ENCODE results near the gene TRIM15.

The TRIM15 gene

GRCh38 chr6:30147096-30147495 is 16.2 kb upstream of the TRIM15 start:
- no peak for DNase-seq

DNA sequence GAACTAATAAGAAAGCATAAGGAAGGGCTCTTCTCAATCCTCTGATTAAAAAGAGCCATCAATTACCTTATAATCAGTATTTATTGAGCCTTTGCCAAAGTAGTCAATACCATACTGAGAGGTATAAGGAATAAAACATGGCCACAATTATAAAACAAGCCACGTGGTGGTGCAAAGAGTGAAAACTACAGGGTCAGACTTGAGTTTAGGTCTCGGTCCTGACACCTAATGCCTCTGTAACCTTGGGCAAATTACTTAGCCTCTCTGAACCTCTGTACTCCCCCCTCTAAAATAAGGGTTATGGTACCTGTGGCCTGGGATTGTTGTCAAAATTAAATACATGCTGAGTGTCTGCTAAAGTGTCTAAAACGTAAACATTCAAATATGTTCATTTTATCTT is 14.1 kb upstream of the TRIM15 start:
- no peak for DNase-seq

DNA sequence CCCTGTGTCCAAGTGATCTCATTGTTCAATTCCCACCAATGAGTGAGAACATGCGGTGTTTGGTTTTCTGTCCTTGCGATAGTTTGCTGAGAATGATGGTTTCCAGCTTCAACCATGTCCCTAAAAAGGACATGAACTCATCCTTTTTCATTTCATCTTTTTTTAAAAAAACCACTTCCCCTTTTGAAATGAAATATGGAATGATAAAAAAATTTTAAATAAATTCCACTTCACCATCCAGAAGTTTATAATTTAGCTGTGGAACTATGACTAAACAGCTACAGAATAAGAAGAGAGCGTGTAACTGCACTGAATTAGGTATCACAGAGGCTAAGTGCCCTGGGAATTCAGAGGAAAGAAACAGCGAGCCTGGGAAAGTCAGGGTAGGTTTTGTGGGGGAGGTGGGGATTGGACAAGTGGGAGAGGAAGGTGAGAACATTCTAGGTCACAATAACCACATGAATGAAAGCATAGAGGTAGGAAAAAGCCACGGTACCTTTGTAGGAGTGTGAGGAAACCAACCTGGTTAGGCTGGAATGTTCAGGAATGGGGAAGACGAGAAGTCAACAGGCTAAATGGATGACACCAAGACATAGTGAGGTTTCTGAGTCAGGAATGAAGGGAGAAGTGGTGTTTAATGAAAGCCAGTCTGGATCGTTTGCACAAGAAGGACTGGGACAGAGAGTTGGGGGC is 13.3 kb upstream of the TRIM15 start:
- no peak for DNase-seq

GRCh38 chr6:30150671-30151395 is 12.5 kb upstream of the TRIM15 start:
- no peak for DNase-seq

DNA sequence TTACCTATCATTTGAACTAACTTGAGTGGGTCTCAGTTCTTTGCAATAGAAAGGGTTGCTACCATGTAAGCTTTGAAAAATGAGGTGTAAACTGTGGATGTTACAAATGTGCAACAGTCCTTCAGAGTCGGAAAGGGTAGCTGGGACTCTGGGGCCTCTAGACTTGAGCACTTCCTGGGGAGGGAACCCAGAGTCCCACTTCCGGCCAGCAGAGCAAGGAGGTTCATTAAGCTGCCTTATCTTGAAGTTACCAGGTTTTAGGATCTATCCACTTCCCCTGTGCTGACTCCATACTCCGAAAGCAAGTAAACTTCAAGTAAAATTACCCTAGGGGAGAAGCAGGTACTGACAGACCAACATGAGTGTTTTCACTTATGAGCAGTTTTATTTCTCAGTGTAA is 11.8 kb upstream of the TRIM15 start:
- no peak for DNase-seq

GRCh38 chr6:30152016-30152673 is 11.2 kb upstream of the TRIM15 start:
- DNase-seq = no peak

- no peak for DNase-seq
These were observed 10.3 kb upstream of the TRIM15 start for GRCh38 chr6:30152910-30153610.

DNA sequence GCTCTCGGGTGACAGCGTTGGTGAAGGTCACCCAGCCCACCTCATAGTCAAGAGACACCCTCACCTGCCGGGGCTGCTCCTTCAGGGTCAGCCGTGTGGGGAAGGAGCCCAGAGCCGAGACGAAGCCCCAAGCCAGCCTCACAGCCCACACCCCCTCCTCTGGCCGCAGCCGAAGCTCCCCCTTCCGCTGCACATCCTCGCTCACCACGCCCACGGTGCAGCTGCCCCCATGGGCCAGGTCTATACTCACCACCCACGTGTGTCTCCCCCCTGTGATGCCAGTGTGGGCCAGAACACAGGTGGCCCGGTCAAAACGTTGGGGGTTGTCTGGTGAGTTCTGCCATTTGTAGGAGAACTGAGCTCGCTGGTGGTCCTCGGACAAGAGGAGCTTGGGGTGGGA is 9.3 kb upstream of the TRIM15 start:
- no peak for DNase-seq

DNA sequence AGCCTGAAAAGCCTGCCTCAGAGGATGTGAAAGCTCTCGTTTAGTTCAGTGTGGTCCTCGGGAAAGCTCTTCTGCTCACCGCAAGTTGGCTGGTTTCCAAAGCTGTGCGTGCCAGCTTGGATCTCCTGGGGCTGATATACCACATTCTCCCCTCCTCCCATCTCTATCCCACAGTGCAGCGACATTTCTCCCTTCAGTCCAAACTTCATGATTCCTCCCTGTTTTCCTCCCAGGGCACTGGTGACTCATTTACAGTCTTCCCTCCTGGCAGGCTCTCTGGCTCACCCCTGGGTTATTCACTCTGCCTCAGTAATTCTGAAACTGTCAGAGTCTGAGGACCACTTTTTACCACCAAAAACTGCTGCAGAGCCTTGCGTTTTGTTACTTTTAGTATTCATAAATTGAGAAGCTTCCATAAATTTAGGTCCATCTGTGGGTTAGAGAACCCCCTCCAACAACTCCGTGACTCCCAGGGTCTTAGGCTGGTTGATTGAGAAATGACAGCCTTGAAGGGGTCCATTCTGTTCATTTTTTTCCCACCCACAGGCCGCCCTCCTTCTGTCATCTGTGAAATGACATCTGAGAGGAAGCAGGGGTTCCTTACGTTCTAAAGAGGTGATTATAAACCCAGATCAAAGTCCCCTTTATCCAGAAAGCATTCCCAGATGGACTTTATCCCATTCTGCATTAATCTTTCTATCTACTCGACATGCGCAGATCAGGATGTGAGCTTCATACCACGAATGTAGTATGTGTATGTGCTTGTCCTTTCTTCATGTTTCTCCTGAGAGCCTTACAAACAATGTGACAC is 8.4 kb upstream of the TRIM15 start:
- no peak for DNase-seq

DNA sequence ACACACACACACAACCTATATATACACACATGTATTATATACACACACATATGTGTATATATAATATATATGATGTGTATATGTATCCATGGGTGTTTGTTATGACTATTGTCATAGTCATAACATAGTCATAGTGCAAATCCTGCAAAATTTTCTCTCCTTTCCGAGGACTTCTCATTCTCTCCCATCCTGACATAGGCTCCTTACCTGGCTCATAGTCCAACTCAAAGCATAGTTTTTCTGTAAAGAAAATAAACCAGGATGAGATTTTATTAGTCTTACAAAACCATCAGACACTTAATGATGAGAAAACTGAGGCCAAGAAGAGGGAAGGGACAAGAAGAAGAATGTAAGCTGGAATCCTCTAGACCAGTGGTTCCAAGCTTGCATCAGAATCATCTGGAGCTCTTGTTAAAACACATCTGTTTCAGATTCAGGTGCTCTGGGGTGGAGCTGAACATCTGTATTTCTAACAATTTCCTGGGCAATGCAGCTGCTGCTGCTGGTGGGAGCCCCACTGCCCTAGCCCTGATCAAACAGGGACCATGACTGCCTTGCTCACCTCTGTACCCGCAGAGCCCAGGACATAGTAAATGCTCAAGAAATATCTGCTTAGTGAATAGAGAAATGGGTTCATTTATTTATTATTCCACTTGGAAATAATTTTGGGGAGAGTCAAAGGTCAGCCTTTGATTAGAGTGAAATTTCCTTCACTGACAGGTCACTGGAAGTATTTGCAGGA is 7.7 kb upstream of the TRIM15 start:
- DNase-seq = no peak

GRCh38 chr6:30156262-30156599 is 7.1 kb upstream of the TRIM15 start:
- DNase-seq = no peak

- no peak for DNase-seq
These were observed 6.6 kb upstream of the TRIM15 start for GRCh38 chr6:30156774-30157173.

GRCh38 chr6:30157581-30157980 is 5.8 kb upstream of the TRIM15 start:
- DNase-seq = no peak

- DNase-seq = no peak
These were observed 5.3 kb upstream of the TRIM15 start for GRCh38 chr6:30157999-30158398.

- no peak for DNase-seq
These were observed 4.8 kb upstream of the TRIM15 start for GRCh38 chr6:30158475-30159040.

DNA sequence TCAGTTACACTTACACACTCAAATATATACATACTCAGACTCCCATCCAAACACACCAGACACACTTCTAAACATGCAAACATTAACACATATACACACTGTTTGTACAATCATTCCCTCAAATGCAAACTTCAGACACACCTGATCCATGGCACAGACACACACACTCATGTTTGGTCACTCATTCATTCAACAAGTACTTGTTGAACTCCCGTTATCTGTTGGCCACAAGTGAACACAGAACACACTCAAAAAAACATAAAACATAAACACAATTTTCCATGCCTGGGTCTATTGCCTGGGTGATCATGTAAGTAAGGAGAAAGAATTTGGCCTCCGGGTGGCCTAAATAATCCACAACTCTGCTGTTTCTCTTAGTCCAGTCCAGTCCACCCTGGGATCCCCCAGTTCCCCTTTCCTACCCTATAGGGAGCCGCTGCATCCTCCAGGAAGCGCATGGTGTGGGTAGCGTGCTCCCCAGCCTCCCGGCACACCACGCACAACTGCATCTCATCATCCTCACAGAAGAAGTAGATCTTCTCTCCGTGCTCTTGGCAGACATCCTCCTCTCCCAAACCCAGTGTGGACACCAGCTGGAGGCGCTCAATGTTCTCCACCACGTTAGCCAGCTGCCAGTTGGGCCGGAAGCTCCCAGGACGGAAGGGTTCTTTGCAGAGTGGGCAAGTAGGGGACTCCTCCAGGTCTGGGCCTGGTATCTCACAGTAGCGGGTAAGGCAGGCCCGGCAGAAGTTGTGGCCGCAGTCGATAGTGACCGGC is 3.1 kb upstream of the TRIM15 start:
- DNase-seq = no peak

GRCh38 chr6:30160785-30161531 is 2.4 kb upstream of the TRIM15 start, which contains the start of gene TRIM10:
TSS of gene TRIM10 (minus strand) at chr6:30161211. CDS start at chr6:30160858, 353 bp downstream.
- DNase-seq = no peak

- DNase-seq = no peak
These were observed 869 bp upstream of the TRIM15 start for GRCh38 chr6:30162265-30163089.

All from activated naive CD4-positive, alpha-beta T cell treated with anti-CD3 and anti-CD28 coated beads, Interleukin-2, amount 50 U/mL, for 16 hours (primary cell).